ENCODE results near the gene RAB31.
"Not testable (repeated sequence)": the region's sequence is repeated elsewhere in the genome, so short reads cannot be mapped to it uniquely, and the experiment has no call there.

RAB31 gene

DNA sequence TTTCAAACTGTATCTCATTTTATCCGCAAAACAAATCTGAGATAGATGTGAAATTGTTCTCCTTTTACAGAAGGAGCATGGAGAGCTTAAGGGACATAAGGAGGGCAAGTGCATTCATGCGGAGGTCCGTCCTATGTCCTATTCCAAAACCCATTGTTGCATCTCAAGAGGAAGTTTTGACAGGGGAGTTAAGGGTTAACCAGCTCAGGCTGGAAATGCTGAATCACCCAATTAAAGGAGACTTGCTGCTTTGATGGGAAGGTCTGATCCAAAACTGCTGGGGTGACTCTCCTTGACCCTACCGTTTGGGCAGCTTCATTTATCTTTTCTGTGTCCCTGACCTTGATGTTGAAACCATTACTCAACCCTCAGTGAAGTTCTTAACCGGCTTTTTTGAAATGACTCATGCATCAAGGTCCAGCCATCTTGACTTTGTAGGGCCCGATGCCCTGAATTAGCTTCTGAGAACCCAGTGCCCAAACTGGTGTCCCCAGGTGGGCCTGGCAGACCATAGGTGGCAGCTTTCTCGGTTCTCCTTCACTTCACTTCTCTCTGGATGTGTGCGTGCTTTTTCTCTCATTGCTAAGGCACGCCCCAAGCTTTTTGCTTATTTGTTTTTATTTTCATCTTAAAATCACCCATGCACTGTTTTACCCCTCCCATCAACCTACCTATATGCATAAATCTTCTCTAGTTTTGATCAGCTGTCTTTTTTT, 161.8 kb downstream of the RAB31 start:
- DNase-seq: no peak

- no peak for DNase-seq
These were observed 162.4 kb downstream of the RAB31 start for GRCh38 chr18:9870431-9871008.

- DNase-seq: no peak
These were observed 163.2 kb downstream of the RAB31 start for GRCh38 chr18:9871244-9871746.

DNA sequence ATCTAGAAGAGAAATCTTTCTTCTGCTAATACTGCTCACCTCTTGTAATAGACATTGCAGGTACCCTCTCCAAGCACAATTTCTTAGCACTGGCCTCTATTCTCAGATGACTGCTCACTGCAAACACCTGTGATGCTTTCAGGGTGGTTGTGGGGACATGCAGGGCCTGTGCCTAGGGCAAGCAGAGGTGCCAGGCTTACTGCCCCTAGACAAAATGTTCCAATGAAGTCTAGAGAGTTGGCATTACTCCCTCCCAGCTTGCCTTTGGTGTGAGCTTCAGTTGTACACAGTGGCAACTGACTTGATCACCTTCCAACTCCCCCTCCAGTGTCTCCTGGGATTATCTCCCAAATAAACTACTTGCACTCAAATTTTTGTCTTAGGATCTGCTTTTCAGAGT, 164.7 kb downstream of the RAB31 start:
- DNase-seq: no peak

DNA sequence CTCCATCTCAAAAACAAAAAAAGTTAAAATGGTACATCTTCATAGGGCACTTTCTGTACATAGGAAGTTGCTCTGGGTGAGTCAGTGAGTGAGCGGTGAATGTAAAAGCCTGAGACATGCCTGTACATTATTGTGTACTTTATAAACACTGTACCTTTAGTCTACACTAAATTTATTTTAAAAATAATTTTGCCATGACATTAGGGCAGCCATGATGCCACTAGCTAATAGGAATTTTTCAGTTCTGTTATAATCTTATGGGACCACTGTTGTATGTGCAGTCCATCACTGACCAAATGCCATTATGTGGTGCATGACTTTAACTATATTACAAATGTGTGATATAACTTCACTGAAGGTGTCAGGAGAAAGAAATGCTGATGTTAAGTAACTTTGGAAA, 166.6 kb downstream of the RAB31 start:
- DNase-seq: no peak

GRCh38 chr18:9876212-9876866, 168.2 kb downstream of the RAB31 start:
- DNase-seq: no peak

DNA sequence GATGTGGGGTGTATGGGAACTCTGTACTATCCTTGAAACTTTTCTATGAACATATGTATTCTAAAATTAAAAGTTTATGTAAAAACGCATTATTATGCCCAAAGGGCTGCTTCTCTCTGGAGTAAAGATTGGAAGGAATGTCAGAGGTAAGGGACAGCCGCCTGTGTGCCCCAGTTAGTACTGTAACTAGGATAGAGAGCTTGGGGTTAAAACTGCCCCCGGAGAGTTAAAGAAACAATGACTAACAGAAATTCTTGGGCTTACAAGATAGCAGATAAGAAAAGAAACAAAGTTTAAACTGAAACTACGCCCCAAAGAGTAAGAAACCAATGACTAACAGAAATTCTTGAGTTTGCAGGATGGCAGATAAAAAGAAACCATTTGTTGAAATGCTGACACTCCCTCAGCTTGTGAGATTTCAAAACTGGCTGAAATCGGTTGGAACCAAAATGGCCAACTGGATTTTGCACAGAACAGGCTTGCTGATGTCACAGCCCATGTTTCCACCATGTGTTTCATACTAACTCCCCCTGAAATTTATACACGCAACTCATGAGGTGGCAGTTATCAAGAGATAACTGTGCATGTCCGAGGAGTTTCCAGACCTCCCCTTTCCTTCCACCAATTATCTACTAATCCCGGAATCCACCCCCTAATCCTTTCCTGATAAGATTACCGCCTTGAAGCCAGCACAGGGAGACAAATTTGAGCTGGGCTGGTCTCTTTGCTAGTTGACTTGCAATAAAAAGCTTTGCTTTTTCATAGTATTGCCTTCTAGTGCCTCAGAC, 169.0 kb downstream of the RAB31 start:
- DNase-seq: no peak

DNA sequence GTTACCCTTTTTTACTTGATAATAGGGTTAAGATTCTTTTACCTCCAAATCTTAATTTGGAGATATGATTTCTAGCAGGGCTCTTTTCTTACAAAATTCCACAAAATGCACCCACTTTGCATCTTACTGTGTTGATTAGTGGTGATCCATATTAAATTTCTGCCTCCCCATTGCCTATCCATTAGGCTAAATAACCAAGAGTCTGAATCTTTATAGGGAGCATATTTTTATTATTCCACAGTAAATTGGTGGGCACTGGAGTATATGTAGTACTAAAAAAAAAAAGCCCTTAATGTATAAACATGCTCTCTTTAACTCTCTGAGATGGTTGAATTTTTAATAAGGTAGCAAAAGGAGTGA, 169.5 kb downstream of the RAB31 start:
- no peak for DNase-seq

DNA sequence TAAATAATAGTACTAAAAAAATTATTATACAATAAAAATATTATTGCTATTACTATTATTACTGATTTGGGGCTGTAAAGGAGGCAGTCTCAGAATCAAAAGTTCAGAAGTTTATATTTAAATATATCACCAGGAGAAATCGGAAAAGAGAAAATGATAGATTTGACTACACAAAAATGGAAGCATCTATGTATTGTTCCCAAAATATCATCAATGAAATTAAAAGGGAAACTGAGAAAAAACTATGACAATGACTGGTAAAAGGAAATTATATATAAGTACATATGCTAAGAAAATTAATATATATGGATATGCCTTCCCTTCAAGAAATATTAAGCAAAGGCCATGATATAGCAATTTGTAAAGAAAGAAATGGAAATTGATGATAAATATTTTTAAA, 170.0 kb downstream of the RAB31 start:
- no peak for DNase-seq

- no peak for DNase-seq
These were observed 170.7 kb downstream of the RAB31 start for GRCh38 chr18:9878783-9879242.

GRCh38 chr18:9884090-9884489, 176.0 kb downstream of the RAB31 start:
- DNase-seq: no peak

GRCh38 chr18:9884532-9885140, 176.5 kb downstream of the RAB31 start:
- no peak for DNase-seq

DNA sequence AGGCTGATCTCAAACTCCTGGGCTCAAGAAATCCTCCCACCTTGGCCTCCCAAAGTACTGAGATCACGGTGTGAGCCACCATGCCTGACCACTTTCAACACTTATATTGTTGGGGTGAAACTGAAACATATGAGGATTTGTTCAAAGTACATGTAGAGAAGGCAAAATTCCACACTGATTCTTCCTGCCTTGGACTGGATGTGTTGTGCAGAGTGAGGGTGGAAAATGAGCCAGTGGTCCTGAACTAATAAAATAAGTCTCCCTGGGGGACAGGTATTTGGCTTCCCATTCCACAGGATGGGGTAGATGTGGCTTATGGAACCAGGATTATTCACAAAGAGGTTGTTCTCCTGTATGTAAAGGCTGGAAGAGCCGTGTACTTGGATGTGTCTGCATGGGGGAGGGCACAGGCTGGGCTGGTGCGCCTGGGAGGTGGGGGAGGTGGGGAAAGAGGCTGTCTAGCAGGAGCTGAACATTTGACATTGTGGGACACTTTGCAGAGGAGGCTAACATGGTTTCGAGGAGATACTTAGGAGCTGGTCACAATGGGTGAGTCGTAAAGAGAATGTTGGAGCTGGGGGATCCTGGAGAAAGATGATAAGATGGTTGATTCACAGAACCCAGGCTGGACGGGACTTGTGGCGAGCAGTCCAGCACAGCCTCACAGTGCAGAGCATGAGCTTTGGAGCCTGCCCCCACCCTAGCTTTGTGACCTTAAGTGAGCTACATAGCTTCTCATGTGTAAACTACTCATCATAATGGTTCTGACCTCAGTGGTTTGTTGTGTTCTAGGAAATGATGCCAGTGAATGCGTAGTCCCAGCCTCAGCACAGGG, 177.3 kb downstream of the RAB31 start, which contains the start of gene TXNDC2:
TSS of gene TXNDC2 (plus strand) at position 804 of the 835 bp plus-strand sequence. CDS start 708 bp downstream, outside the sequence.
- no peak for DNase-seq

- DNase-seq: no peak
These were observed 177.9 kb downstream of the RAB31 start for GRCh38 chr18:9886005-9886348.

GRCh38 chr18:9887992-9888391, 179.9 kb downstream of the RAB31 start:
- DNase-seq: no peak

GRCh38 chr18:9890196-9890595, 182.1 kb downstream of the RAB31 start:
- DNase-seq: no peak

- DNase-seq: no peak
These were observed 182.9 kb downstream of the RAB31 start for GRCh38 chr18:9890957-9891356.

- DNase-seq: not testable (repeated sequence)
These were observed 183.4 kb downstream of the RAB31 start for GRCh38 chr18:9891515-9891914.

GRCh38 chr18:9894454-9895068, 186.5 kb downstream of the RAB31 start:
- DNase-seq: no peak

DNA sequence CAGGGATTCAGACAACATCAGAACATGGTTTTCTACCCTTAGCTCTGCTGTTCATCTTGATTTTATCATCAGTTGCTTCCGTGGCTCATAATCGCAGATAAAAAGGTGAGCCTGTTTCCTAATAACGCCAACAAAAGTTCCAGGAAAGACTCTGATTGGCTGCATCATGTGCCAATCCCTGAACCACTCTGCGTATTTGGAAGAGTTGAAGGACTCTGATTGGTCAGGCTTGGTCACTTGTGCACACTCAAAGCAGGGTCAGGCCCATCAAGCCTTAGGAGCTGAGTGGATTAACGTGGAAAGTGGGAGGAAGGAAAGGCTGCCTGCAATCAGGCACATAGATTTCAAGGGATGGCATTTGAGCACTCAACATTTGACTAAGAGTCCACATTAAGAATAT, 189.0 kb downstream of the RAB31 start:
- DNase-seq: no peak

- not testable (repeated sequence) for DNase-seq
These were observed 189.7 kb downstream of the RAB31 start for GRCh38 chr18:9897787-9898291.

Data from NCI-H2171 (cell line).